IPS-20b (cell line): ENCODE results near the gene HOXA6.

ENCODE experiments used
- H3K27ac ChIP-seq: one replicate; pipeline ENCODE4 v1.5.1; 2013; ENCODE audit warnings: low read length
- H3K27me3 ChIP-seq: 2 replicates; pipeline ENCODE4 v1.6.1; 2013; ENCODE audit warnings: mild to moderate bottlenecking, low read length, inconsistent platforms; ENCODE audit not compliant: insufficient read depth
- H3K36me3 ChIP-seq: 2 replicates; pipeline ENCODE4 v1.6.1; 2013; ENCODE audit warnings: low read depth, mild to moderate bottlenecking, inconsistent platforms, low read length, moderate library complexity; ENCODE audit not compliant: insufficient read depth
- H3K4me1 ChIP-seq: 2 replicates; pipeline ENCODE4 v1.6.1; 2013; ENCODE audit warnings: mild to moderate bottlenecking, control low read depth, inconsistent platforms, low read length, moderate library complexity; ENCODE audit not compliant: insufficient read depth
- H3K4me3 ChIP-seq: 2 replicates; pipeline ENCODE4 v1.5.1; 2013; ENCODE audit warnings: mild to moderate bottlenecking, low read length, inconsistent platforms
- H3K9ac ChIP-seq: 2 replicates; pipeline ENCODE4 v1.6.1; 2013; ENCODE audit warnings: low read depth, mild to moderate bottlenecking, inconsistent platforms, low read length, moderate library complexity
- H3K9me3 ChIP-seq: 2 replicates; pipeline ENCODE4 v1.6.1; 2013; ENCODE audit warnings: mild to moderate bottlenecking, low read depth, low read length, inconsistent platforms; ENCODE audit not compliant: insufficient read depth

Gene HOXA6

GRCh38 chr7:27142580-27143022 lies 5.0 kb downstream of the HOXA6 start:
- Histone ChIP-seq H3K27me3 (peaks cover 100% of the 10 kb centered on the region), H3K27ac (no peak overlapping the region), H3K9ac (no peak overlapping the region), H3K9me3 (peaks cover 14% of the 10 kb centered on the region; the same call in 1 of the 2 replicates), H3K4me3 (peak overlapping the region; percentile 66), H3K4me1 (no peaks in the 10 kb centered on the region), H3K36me3 (no peaks in the 10 kb centered on the region)

GRCh38 chr7:27141923-27142579 lies 5.5 kb downstream of the HOXA6 start:
- Histone ChIP-seq H3K27ac (no peak overlapping the region), H3K9ac (no peak overlapping the region), H3K36me3 (no peaks in the 10 kb centered on the region), H3K27me3 (peaks cover 100% of the 10 kb centered on the region), H3K9me3 (peaks cover 12% of the 10 kb centered on the region; the same call in 1 of the 2 replicates), H3K4me3 (no peak overlapping the region), H3K4me1 (no peaks in the 10 kb centered on the region)

- Histone ChIP-seq H3K9ac (no peak overlapping the region), H3K4me1 (no peaks in the 10 kb centered on the region)
Observed at GRCh38 chr7:27141137-27141922, 6.2 kb downstream of the HOXA6 start.

GRCh38 chr7:27140126-27140857 lies 7.3 kb downstream of the HOXA6 start:
- H3K36me3 ChIP-seq, result no peaks in the 10 kb centered on the region
- no peak overlapping the region for H3K27ac ChIP-seq
- no peak overlapping the region for H3K9ac ChIP-seq
- peaks cover 100% of the 10 kb centered on the region for H3K27me3 ChIP-seq
- H3K4me1 ChIP-seq, result no peaks in the 10 kb centered on the region
- no peak overlapping the region for H3K4me3 ChIP-seq
- peaks cover 5% of the 10 kb centered on the region; the same call in 1 of the 2 replicates for H3K9me3 ChIP-seq

More at GRCh38 chr7:27141137-27141922, 6.2 kb downstream of the HOXA6 start:
- Histone ChIP-seq H3K9me3 (peaks cover 5% of the 10 kb centered on the region; the same call in 1 of the 2 replicates), H3K36me3 (no peaks in the 10 kb centered on the region), H3K4me3 (no peak overlapping the region), H3K27me3 (peaks cover 100% of the 10 kb centered on the region), H3K27ac (no peak overlapping the region)

GRCh38 chr7:27139334-27140125 lies 8.0 kb downstream of the HOXA6 start:
- H3K27ac ChIP-seq, result no peak overlapping the region
- H3K9me3 ChIP-seq, result peaks cover 5% of the 10 kb centered on the region; the same call in 1 of the 2 replicates
- H3K4me1 ChIP-seq, result no peaks in the 10 kb centered on the region
- H3K4me3 ChIP-seq, result no peak overlapping the region
- no peak overlapping the region for H3K9ac ChIP-seq
- H3K36me3 ChIP-seq, result no peaks in the 10 kb centered on the region
- peaks cover 100% of the 10 kb centered on the region for H3K27me3 ChIP-seq

- Histone ChIP-seq H3K27ac (no peak overlapping the region), H3K9ac (no peak overlapping the region), H3K4me3 (no peak overlapping the region), H3K4me1 (no peaks in the 10 kb centered on the region), H3K27me3 (peaks cover 100% of the 10 kb centered on the region), H3K9me3 (peaks cover 5% of the 10 kb centered on the region; the same call in 1 of the 2 replicates), H3K36me3 (no peaks in the 10 kb centered on the region)
Observed at GRCh38 chr7:27138985-27139333, 8.6 kb downstream of the HOXA6 start.

GRCh38 chr7:27138472-27138871 lies 9.1 kb downstream of the HOXA6 start:
- Histone ChIP-seq H3K4me3 (no peak overlapping the region), H3K4me1 (no peaks in the 10 kb centered on the region), H3K36me3 (no peaks in the 10 kb centered on the region), H3K9me3 (peaks cover 5% of the 10 kb centered on the region; the same call in 1 of the 2 replicates), H3K9ac (no peak overlapping the region), H3K27me3 (peaks cover 100% of the 10 kb centered on the region), H3K27ac (no peak overlapping the region)

GRCh38 chr7:27137640-27138315 lies 9.8 kb downstream of the HOXA6 start:
- peaks cover 100% of the 10 kb centered on the region for H3K27me3 ChIP-seq
- no peaks in the 10 kb centered on the region for H3K4me1 ChIP-seq
- H3K27ac ChIP-seq, result no peak overlapping the region
- no peak overlapping the region for H3K4me3 ChIP-seq
- no peak overlapping the region for H3K9ac ChIP-seq
- no peaks in the 10 kb centered on the region for H3K36me3 ChIP-seq
- H3K9me3 ChIP-seq, result peaks cover 5% of the 10 kb centered on the region; the same call in 1 of the 2 replicates

- Histone ChIP-seq H3K36me3 (no peaks in the 10 kb centered on the region), H3K4me3 (no peak overlapping the region), H3K4me1 (no peaks in the 10 kb centered on the region), H3K9me3 (peaks cover 2% of the 10 kb centered on the region; the same call in 1 of the 2 replicates), H3K9ac (no peak overlapping the region), H3K27ac (no peak overlapping the region), H3K27me3 (peaks cover 100% of the 10 kb centered on the region)
Observed at GRCh38 chr7:27134392-27134791, 13.2 kb downstream of the HOXA6 start.

- Histone ChIP-seq H3K4me1 (no peaks in the 10 kb centered on the region), H3K9ac (no peak overlapping the region), H3K9me3 (peaks cover 8% of the 10 kb centered on the region; the same call in 1 of the 2 replicates), H3K27me3 (peaks cover 100% of the 10 kb centered on the region), H3K36me3 (no peaks in the 10 kb centered on the region), H3K27ac (no peak overlapping the region), H3K4me3 (no peak overlapping the region)
Observed at GRCh38 chr7:27133409-27134231, 14.0 kb downstream of the HOXA6 start.
